ENCODE data around the gene ZNF606.

The ZNF606 gene

GRCh38 chr19:58002384-58003173 lies at the start of gene ZNF606:
Gene ZNF606, minus strand, starts transcription at chr19:58002820. Its CDS starts 1,501 bp downstream, at chr19:58001319.
- DNase-seq, result peak; percentile 92

- DNase-seq, result no peak
Observed at GRCh38 chr19:58052256-58052655, 49.6 kb upstream of the ZNF606 start.

- no peak for DNase-seq
Observed at GRCh38 chr19:58047672-58048071, 45.1 kb upstream of the ZNF606 start.

GRCh38 chr19:58046856-58047255 lies 44.2 kb upstream of the ZNF606 start:
- no peak for DNase-seq

- no peak for DNase-seq
Observed at GRCh38 chr19:58045411-58046050, 42.9 kb upstream of the ZNF606 start.

GRCh38 chr19:58044886-58045285 lies 42.3 kb upstream of the ZNF606 start:
- DNase-seq, result no peak

- DNase-seq, result no peak
Observed at GRCh38 chr19:58044391-58044790, 41.8 kb upstream of the ZNF606 start.

- DNase-seq, result no peak
Observed at GRCh38 chr19:58042495-58043340, 40.1 kb upstream of the ZNF606 start.

GRCh38 chr19:58040751-58041525 lies 38.3 kb upstream of the ZNF606 start:
- DNase-seq, result no peak

- no peak for DNase-seq
Observed at GRCh38 chr19:58038688-58039204, 36.1 kb upstream of the ZNF606 start.

GRCh38 chr19:58037927-58038687 lies 35.5 kb upstream of the ZNF606 start:
- DNase-seq, result no peak

GRCh38 chr19:58035863-58036262 lies 33.2 kb upstream of the ZNF606 start:
- DNase-seq, result no peak

- peak; percentile 55 for DNase-seq
Observed at GRCh38 chr19:58034477-58034793, 31.8 kb upstream of the ZNF606 start.

- DNase-seq, result peak; percentile 96
Observed at GRCh38 chr19:58033741-58034476, 31.3 kb upstream of the ZNF606 start, which contains the start of gene ZSCAN1. Gene ZSCAN1, plus strand, starts transcription at chr19:58034025. Its CDS starts 3,812 bp downstream, at chr19:58037837.

GRCh38 chr19:58024661-58025060 lies 22.0 kb upstream of the ZNF606 start:
- DNase-seq, result no peak

- DNase-seq, result no peak
Observed at GRCh38 chr19:58022283-58022660, 19.7 kb upstream of the ZNF606 start.

- peak; percentile 67 for DNase-seq
Observed at GRCh38 chr19:58021541-58022282, 19.1 kb upstream of the ZNF606 start.

GRCh38 chr19:58020129-58020528 lies 17.5 kb upstream of the ZNF606 start:
- no peak for DNase-seq

- DNase-seq, result peak; percentile 10
Observed at GRCh38 chr19:58014141-58014540, 11.5 kb upstream of the ZNF606 start.

GRCh38 chr19:58010507-58010906 lies 7.9 kb upstream of the ZNF606 start:
- DNase-seq, result no peak
